ENCODE results near the gene COPS9. TPM values are rescaled to one million over a fixed set of nuclear protein-coding genes. Genes with fewer than 3 reads are reported as not detected.

COPS9 gene
- total RNA-seq, 2 donors from 2014 or later, result 170 to 184 TPM

DNA sequence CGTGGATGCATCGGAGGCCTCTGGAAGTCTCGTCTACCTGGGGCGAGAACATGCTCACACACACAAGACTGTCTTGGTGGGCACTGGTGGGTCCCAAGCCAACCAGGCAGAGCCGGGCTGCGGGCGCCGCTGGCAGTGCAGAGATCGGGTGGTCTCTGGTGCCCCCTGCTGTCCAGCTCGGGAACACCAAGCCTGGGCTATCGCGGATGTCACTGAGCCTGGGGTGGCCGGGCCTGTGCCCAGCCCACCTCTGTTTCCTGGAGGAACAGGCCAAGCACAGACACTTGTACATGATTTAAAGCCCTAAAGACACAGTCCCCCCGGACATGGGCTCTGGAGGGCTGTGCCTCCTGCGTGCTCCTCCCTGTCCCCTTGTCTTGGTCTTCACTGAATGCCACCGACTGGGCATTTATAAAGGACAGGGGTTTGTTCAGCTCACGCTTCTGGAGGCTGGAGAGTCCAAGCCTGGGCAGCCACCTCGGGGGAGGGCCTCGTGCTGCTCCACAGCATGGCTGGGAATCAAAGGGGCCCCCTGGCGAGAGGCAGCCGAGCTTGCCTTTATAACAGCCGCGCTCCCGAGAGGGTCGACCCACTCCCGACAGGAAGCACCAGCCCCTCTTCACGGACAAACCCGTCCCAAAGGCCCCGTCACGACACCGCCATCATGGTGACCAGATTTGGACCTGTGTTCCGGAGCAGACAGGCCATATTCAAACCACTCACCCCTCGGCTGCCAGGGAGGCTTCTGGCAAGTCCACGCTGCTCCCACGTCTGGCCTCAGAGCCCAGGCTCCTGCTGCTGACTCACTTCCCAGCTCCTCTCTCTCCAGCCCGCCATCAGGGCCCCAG, 7.9 kb upstream of the COPS9 start:
- no peak overlapping the region for H3K27ac ChIP-seq
- no peaks in the 10 kb centered on the region for H3K36me3 ChIP-seq (replicated peaks in 1 of 2; ENCODE audit: insufficient read depth in 1 of 2, low read depth in 2 of 2)
- peaks cover 7% of the 10 kb centered on the region for H3K4me1 ChIP-seq
- no peaks in the 10 kb centered on the region for H3K27me3 ChIP-seq
- H3K9me3 ChIP-seq, result no peaks in the 10 kb centered on the region
- no peak for TF ChIP-seq POLR2A (IDR thresholded peaks at IDR 0.05)
- TF ChIP-seq, protein P1, sequence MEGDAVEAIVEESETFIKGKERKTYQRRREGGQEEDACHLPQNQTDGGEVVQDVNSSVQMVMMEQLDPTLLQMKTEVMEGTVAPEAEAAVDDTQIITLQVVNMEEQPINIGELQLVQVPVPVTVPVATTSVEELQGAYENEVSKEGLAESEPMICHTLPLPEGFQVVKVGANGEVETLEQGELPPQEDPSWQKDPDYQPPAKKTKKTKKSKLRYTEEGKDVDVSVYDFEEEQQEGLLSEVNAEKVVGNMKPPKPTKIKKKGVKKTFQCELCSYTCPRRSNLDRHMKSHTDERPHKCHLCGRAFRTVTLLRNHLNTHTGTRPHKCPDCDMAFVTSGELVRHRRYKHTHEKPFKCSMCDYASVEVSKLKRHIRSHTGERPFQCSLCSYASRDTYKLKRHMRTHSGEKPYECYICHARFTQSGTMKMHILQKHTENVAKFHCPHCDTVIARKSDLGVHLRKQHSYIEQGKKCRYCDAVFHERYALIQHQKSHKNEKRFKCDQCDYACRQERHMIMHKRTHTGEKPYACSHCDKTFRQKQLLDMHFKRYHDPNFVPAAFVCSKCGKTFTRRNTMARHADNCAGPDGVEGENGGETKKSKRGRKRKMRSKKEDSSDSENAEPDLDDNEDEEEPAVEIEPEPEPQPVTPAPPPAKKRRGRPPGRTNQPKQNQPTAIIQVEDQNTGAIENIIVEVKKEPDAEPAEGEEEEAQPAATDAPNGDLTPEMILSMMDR (IDR thresholded peaks at IDR 0.05), result peak; percentile 82 to 96 (median 88)
- ATAC-seq (peak; percentile 82), DNase-seq (peak; percentile 63 to 79 (median 74))
- H3K4me3 ChIP-seq, result no peak overlapping the region
- WGBS, 2 donors, result 32 to 57% methylated on average over 13 to 36 of the region's 36 CpGs
- intact Hi-C loops (cut with DNase I), result loop anchor here (5.0 to 10.0 kb wide), 3 partner anchors 87 to 1107 kb away; no protein-coding TSS in a partner anchor

DNA sequence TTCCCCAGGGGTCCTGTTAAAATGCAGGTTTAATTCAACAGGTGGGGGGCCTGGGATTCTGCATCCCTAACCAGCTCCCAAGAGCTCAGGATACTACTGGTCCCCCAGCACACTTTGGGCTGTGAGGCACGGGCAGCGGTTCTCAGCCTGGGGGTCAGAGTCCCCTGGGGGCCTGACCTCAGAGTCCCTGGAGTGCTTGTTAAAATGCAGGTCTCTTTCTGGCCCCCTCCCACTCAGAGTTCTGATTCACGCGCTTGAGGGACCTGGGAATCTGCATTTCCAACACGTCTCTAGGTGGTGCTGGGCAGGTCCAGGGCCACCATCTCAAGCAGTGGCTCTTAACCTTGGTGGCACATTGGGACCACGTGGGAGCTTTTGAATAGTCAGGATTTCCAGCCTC, 7.2 kb upstream of the COPS9 start:
- H3K4me3 ChIP-seq, result no peak overlapping the region
- no peaks in the 10 kb centered on the region for H3K36me3 ChIP-seq (replicated peaks in 1 of 2; ENCODE audit: insufficient read depth in 1 of 2, low read depth in 2 of 2)
- intact Hi-C loops (cut with DNase I), result loop anchor here (5.0 to 10.0 kb wide), 3 partner anchors 86 to 1106 kb away; no protein-coding TSS in a partner anchor
- WGBS, 2 donors, result 30 to 58% methylated on average over 3 to 6 of the region's 6 CpGs
- DNase-seq (no peak), ATAC-seq (no peak)
- no peaks in the 10 kb centered on the region for H3K27me3 ChIP-seq
- no peak for TF ChIP-seq POLR2A (IDR thresholded peaks at IDR 0.05)
- TF ChIP-seq, protein P1 (IDR thresholded peaks at IDR 0.05), result no peak
- no peaks in the 10 kb centered on the region for H3K9me3 ChIP-seq
- no peak overlapping the region for H3K27ac ChIP-seq
- peaks cover 7% of the 10 kb centered on the region for H3K4me1 ChIP-seq

DNA sequence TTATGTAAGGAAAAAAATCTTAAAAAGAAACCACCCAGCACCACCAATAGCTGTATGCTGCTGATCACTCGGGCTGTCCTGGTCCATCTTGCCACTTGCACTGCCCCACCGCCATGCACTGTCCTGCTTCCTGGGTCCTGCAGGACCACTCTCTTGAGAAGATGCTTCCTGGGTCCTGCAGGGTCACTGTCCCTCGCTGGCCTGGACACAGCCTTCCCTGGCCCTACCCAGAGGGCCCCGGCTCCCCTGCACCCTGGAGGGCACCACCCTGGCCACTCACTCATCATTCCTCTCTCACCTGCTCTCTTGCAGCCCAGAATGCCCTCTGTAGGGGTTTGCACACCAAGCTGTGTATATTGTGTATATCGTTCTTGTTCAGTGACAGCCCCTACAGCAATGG, 6.8 kb upstream of the COPS9 start:
- Histone ChIP-seq H3K4me1 (peaks cover 7% of the 10 kb centered on the region), H3K27ac (no peak overlapping the region), H3K27me3 (no peaks in the 10 kb centered on the region), H3K9me3 (no peaks in the 10 kb centered on the region), H3K4me3 (no peak overlapping the region), H3K36me3 (replicated peaks in 1 of 2; ENCODE audit: insufficient read depth in 1 of 2, low read depth in 2 of 2) (no peaks in the 10 kb centered on the region)
- ATAC-seq (no peak), DNase-seq (no peak)
- TF ChIP-seq POLR2A (IDR thresholded peaks at IDR 0.05), result no peak
- TF ChIP-seq, protein P1 (IDR thresholded peaks at IDR 0.05), result no peak
- intact Hi-C loops (cut with DNase I), result loop anchor here (5.0 to 10.0 kb wide), 3 partner anchors 86 to 1106 kb away; no protein-coding TSS in a partner anchor
- 64 to 68% methylated on average over 5 of the region's 5 CpGs for WGBS, 2 donors

DNA sequence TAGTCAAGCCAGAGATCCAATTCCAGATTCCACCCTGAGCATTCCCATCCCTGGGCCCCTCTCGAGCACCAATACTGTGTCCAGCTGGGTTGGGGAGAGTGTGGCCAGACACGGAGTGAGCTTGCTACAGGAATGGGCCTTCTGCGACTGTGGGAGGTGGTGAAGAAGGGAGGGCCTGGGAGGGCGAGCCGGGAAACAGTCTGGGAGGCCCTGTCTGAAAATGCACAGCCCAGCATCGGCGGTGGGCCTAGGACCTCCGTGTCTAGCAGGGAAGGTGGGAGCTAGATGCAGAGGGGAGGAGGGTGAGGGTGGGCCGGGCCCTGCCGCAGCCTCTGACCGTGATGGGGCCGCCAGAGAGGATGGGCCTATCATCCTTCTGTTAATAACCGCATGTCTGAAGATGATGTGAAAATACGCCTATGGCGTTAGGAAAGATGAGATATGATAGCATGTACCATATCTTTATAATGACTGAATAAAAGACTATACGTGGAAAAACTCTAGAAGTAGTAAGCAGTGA, 6.2 kb upstream of the COPS9 start:
- 68 to 74% methylated on average over 16 of the region's 16 CpGs for WGBS, 2 donors
- Histone ChIP-seq H3K36me3 (replicated peaks in 1 of 2; ENCODE audit: insufficient read depth in 1 of 2, low read depth in 2 of 2) (no peaks in the 10 kb centered on the region), H3K27ac (no peak overlapping the region), H3K4me1 (peaks cover 7% of the 10 kb centered on the region), H3K27me3 (no peaks in the 10 kb centered on the region), H3K9me3 (no peaks in the 10 kb centered on the region), H3K4me3 (no peak overlapping the region)
- ATAC-seq, result no peak
- intact Hi-C loops (cut with DNase I), result loop anchor here (5.0 to 10.0 kb wide), 3 partner anchors 85 to 1105 kb away; no protein-coding TSS in a partner anchor
- DNase-seq, result no peak
- TF ChIP-seq, protein P1 (IDR thresholded peaks at IDR 0.05), result no peak
- no peak for TF ChIP-seq POLR2A (IDR thresholded peaks at IDR 0.05)

All from body of pancreas (tissue), 4 donors.